Fibroblast of villous mesenchyme (primary cell): Measurements from ENCODE around the gene MRTO4. TPM values are rescaled to one million over a fixed set of nuclear protein-coding genes. Genes with fewer than 3 reads are reported as not detected.
A peak's percentile ranks its signal among the peaks of the same experiment; 100 is the strongest.
"Not testable (repeated sequence)": the region's sequence is repeated elsewhere in the genome, so short reads cannot be mapped to it uniquely, and the experiment has no call there.

Source experiments
- DNase-seq: peaks from one replicate; pipeline ENCODE4 v3.0.0-alpha.2; 2010; ENCODE audit warnings: low read depth
- H3K4me3 ChIP-seq: 2 replicates; pipeline ENCODE4 v1.5.1; 2011; ENCODE audit warnings: low read depth, mild to moderate bottlenecking, low read length
- total RNA-seq: library from RNA; depleted of rRNA; stranded (reverse); fragments of >200 nt; gene quantifications from 2 replicates; pipeline ENCODE4 v1.2.3, GENCODE V29; 2012
- TF ChIP-seq, protein P1 (sequence below): IDR thresholded peaks from 2 replicates; pipeline ENCODE4 v1.5.1; 2012; ENCODE audit warnings: low read depth, mild to moderate bottlenecking, low read length; ENCODE audit not compliant: insufficient read depth

The MRTO4 gene
- total RNA-seq, 1 donor, result 26.3 TPM

DNA sequence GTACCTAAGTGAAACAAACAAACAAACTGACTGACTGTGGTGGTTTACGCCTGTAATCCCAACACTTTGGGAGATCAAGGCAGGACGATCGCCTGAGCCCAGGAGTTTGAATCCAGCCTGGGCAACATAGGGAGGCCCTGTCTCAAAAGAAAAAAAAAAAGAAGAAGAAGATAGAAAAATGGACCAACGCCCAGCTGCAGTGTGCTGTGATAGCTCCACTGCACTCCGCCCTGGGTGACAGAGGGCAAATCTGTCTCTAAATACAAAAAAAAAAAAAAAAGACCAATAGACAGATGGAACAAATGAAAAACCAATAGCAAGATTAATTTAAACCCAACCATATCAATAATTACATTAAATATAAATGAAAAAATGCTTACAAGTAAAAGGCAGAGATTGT is 23.0 kb downstream of the MRTO4 start:
- DNase-seq, result no peak
- TF ChIP-seq, protein P1, sequence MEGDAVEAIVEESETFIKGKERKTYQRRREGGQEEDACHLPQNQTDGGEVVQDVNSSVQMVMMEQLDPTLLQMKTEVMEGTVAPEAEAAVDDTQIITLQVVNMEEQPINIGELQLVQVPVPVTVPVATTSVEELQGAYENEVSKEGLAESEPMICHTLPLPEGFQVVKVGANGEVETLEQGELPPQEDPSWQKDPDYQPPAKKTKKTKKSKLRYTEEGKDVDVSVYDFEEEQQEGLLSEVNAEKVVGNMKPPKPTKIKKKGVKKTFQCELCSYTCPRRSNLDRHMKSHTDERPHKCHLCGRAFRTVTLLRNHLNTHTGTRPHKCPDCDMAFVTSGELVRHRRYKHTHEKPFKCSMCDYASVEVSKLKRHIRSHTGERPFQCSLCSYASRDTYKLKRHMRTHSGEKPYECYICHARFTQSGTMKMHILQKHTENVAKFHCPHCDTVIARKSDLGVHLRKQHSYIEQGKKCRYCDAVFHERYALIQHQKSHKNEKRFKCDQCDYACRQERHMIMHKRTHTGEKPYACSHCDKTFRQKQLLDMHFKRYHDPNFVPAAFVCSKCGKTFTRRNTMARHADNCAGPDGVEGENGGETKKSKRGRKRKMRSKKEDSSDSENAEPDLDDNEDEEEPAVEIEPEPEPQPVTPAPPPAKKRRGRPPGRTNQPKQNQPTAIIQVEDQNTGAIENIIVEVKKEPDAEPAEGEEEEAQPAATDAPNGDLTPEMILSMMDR, result no peak
- no peak overlapping the region for H3K4me3 ChIP-seq

DNA sequence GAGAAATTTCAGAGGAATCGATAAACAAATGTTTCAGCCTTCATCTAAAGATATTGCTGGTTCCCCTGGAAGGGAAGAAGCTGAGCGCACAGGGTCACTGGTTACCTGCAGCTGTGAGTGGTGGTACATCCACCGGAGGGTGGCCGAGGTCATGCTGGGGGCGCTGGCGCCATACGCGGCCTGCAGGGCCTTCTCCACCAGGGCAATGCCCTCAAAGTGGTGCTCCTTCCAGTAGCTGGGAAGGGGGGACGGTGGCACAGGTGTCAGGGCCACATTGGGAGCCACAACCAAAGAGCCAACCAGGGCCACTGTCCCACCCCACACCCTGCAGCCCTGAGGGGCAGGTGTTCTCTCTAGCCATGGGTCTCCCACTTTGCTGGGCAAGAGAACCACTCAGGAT is 32.3 kb downstream of the MRTO4 start:
- TF ChIP-seq, protein P1, result no peak
- DNase-seq, result no peak
- H3K4me3 ChIP-seq, result no peak overlapping the region

DNA sequence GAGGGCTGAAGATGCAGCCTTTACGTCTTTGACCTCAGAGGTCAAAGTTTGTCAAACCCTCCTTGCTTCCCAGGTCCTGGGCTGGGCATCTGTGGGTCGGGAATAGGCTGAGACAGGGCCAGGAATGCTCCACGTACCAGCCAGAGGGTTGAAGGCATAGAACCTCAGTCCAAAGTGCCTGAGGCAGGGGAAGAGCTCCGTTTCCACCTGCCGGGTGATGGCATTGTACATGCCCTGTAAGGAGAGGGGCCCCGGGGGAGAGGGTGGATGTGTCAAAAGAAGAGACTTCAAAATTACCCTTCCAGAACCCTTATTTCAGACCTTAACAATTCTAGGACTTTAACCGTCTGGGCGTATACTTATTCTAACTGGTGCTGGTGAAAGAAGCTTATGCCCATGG is 33.3 kb downstream of the MRTO4 start:
- TF ChIP-seq, protein P1, result no peak
- no peak for DNase-seq
- H3K4me3 ChIP-seq, result no peak overlapping the region

DNA sequence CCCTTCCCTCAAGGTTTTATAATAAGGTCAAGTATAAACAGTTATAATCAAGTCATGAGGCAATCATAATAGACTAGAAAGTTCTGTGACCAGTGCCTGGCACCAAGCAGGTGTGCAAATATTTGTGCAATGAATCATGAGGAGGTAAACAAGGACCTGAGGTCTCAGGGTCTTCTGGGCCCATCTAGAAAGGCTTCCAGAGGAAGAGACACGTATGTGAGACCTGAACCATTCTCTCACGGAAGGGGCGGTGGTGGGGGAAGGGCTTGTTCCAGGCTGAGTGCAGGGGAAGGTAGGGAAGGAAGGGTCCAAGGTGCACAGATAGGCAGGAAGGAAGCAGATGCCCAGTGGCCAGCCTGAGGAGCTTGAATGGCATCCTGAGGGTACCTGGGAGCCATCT is 33.8 kb downstream of the MRTO4 start:
- H3K4me3 ChIP-seq, DNase-seq: not testable (repeated sequence)

DNA sequence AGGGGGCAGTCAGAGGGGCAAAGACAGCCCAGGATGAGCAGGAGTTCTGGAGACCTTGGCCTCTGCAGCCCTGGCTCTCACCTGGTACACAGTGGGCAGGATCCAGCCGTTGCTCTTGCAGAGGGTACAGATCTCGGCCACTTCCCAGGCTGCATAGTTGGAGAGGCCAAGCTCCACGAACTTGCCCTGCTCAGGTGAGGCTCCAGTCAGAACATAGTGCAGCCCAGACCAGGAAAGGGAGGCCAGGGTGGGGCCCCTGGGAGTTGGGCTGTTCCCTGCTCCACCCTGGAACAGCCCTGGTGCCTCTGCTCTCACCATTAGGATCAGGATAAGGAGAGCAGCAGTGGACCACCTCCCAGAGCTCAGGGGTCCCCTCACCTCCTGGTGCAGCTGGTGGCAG is 34.2 kb downstream of the MRTO4 start:
- not testable (repeated sequence) for H3K4me3 ChIP-seq, DNase-seq

DNA sequence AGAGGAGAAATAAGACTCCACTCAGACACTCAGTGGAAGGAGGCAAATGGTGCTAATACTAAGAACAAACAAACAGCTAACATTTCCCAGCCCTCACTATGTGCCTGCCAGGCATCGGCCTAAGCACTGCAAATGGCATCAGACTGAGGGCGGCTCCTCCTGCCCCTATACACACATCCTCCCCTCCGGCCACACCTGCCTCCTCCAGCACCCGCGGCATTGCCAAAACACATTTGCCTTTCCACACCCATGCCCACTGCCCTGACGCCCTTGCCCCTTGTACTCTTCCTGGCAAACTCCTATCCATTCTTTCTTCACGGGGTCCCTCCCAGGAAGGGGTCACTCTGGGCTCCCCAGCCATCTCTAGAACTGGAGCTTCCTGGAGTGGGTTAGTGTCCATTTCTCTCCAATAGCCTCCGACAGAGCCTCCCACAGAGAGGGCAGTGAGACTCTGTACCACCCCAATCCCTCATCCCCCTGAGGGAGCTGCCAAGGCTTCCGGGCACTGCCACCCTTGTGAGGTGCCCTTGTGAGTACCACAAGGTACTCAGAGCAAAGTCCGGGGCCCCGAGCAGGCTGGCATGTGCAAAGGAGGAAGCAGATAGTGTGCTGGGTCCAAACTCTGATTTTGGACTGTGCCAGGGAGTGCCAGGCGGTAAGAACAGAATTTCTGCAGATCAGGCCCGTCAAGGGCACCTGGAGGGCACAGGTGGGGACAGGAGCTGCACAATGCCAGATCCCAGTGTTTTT is 36.0 kb downstream of the MRTO4 start:
- DNase-seq, result no peak
- H3K4me3 ChIP-seq, result no peak overlapping the region
- TF ChIP-seq, protein P1, result no peak

DNA sequence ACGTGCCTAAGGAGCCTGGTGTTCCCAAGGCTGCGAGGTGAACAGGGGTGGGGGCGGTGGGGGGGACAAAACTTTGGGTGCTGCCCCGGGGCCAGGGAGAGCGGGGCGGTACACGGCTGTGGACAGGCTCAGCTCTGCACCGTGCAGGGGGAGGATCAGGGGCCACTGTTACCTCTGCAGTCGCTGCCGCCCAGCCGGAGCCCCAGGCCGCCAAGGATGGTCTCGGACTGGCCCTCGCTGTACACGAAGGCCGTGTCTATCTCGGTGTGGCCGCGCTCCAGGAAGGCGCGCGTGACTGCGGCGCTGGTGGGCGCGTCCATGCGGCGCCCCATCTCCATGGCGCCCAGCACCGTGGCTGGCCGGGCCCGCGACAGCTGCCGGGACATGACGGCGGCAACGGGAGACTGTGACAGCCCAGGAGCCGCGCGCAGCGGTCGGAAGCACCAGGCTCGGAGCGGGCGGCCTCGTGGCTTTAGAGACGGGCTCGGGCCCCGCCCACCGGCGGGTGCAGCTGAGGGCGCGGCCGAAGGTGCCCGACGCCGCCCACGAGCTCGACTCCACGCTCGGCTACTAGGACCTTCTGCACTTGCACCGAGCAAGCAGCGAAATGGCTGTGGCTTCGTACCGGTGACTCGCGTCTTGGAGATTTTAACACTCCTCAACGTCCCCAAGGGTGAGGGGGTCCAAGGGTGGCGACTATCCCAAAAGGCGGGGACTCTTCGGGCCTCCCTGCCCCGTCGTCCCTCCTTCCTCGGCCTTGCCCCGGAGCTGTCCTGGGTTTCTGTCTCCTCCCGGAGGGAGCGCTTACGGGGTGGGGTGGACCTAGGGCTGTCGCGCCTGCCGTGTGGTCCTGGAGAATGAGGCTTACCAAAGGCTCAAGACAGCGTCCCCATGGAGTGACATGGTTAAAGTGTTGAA is 37.0 kb downstream of the MRTO4 start, which contains the start of gene AKR7A3:
Gene AKR7A3 (minus strand): TSS at position 447 of the 918 bp plus-strand sequence. CDS start 61 bp downstream, at position 386.
- H3K4me3 ChIP-seq, result peak within 1 kb of the TSS; percentile 56
- DNase-seq, result peak; percentile 20

DNA sequence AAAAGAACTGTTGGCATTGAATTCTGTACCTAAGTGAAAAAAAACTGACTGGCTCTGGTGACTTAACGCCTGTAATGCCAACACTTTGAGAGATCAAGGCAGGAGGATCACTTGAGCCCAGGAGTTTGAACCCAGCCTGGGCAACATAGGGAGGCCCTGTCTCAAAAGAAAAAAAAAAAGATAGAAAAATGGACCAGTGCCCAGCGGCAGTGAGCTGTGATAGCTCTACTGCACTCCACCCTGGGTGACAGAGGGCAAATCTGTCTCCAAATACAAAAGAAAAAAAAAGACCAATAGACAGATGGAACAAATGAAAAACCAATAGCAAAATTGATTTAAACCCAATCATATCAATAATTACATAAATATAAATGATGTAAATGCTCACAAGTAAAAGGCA is 37.6 kb downstream of the MRTO4 start:
- H3K4me3 ChIP-seq, result peak overlapping the region; percentile 56
- TF ChIP-seq, protein P1, result no peak
- DNase-seq, result no peak
